Skin of body (tissue), 2 donors: ENCODE results near the gene HKDC1. TPM values are rescaled to one million over a fixed set of nuclear protein-coding genes. Genes with fewer than 3 reads are reported as not detected.
"Not testable (repeated sequence)": the region's sequence is repeated elsewhere in the genome, so short reads cannot be mapped to it uniquely, and the experiment has no call there.

Experiments used
- DNase-seq: peaks from one replicate; lab custom pipeline; 2025; lab: John Stamatoyannopoulos, UW
- total RNA-seq: library from RNA; depleted of rRNA; stranded (reverse); fragments of >200 nt; gene quantifications from one replicate; pipeline ENCODE4 v1.2.3, GENCODE V29; 2014

The HKDC1 gene, protein sequence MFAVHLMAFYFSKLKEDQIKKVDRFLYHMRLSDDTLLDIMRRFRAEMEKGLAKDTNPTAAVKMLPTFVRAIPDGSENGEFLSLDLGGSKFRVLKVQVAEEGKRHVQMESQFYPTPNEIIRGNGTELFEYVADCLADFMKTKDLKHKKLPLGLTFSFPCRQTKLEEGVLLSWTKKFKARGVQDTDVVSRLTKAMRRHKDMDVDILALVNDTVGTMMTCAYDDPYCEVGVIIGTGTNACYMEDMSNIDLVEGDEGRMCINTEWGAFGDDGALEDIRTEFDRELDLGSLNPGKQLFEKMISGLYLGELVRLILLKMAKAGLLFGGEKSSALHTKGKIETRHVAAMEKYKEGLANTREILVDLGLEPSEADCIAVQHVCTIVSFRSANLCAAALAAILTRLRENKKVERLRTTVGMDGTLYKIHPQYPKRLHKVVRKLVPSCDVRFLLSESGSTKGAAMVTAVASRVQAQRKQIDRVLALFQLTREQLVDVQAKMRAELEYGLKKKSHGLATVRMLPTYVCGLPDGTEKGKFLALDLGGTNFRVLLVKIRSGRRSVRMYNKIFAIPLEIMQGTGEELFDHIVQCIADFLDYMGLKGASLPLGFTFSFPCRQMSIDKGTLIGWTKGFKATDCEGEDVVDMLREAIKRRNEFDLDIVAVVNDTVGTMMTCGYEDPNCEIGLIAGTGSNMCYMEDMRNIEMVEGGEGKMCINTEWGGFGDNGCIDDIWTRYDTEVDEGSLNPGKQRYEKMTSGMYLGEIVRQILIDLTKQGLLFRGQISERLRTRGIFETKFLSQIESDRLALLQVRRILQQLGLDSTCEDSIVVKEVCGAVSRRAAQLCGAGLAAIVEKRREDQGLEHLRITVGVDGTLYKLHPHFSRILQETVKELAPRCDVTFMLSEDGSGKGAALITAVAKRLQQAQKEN
- 0.10 TPM for total RNA-seq

DNA sequence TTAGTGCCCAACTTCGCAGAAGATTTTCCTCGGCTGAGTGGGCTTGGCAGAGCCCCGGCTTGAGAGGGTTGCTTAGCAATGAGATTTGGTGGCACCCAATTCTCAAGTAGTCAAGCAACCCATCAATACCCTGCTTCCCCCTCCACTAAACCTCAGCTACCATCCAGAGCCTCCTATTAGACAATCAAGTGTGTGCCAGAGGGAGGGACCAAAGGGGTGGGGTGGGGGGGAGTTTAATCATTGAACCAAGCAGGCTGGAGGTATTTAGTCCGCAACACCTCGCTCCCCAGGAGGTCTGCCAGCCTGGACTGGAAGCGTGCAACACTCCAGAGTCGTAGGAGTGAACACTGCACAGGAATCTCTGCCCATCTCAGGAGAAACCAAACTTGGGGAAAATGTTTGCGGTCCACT lies at the start of gene HKDC1:
HKDC1 (plus strand) TSS at position 292 of the 411 bp plus-strand sequence; CDS start at position 396, 104 bp downstream.
- DNase-seq = no peak

DNA sequence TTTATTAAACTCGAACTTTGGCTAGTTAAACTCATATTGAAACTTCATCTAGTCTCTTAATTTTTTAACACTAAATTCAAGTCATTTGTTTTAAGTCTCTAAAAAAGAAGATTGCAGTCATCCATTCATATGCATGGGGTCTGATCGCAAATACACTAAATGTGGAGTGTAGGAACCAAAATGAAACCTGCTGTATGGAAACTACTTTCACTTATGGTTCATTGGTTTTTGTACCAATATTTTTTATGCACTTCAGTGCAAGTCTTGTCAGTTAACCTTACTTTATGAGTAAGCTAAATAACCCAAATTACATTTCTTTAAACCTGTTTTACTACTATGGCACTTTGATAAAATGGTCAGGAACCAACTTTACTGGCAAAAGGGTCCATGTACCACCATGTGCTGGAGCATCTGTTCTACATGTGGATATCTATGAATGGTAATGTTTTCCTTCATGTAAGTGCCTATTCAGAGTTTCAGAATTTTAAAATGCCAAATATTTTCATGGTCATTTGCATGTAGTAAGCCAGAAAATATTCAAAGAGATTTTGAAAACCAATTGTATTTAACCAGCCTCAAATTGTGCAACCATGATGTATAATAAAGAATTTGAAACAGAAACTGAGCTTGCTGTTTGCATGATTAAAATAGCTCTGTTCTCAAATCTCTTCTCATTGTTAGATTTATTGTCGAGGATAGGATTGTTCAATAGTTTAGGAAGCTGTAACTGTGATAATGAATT lies 47.7 kb upstream of the HKDC1 start:
- no peak for DNase-seq

DNA sequence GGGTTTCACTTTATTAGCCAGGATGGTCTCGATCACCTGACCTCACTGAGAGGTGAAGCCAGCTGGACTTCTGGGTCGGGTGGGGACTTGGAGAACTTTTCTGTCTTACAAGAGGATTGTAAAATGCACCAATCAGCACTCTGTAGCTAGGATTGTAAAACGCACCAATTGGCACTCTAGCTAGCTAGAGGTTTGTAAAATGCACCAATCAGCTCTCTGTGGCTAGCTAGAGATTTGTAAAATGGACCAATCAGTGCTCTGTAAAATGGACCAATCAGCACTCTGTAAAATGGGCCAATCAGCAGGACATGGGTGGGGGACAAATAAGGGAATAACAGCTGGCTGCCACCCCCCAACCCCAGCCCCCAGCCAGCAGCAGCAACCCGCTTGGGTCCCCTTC lies 44.8 kb upstream of the HKDC1 start:
- DNase-seq = not testable (repeated sequence)

DNA sequence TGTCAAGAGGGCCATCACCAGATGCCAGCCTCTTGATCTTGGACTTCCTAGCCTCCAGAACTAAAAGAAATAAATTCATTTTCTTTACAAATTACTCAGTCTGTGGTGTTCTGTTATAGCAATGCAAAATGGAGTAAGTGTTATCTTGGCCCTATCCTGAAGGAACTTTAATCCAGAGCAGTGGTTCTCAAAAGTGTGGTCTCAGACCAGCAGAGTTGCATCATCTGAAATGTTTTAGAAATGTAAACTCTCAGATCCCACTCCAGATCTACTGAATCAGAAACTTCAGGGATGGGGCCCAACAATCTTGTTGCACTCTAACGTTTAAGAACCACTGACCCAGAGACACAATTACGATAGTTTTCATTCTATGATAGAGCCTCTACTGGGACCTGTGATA lies 43.3 kb upstream of the HKDC1 start:
- DNase-seq = no peak

DNA sequence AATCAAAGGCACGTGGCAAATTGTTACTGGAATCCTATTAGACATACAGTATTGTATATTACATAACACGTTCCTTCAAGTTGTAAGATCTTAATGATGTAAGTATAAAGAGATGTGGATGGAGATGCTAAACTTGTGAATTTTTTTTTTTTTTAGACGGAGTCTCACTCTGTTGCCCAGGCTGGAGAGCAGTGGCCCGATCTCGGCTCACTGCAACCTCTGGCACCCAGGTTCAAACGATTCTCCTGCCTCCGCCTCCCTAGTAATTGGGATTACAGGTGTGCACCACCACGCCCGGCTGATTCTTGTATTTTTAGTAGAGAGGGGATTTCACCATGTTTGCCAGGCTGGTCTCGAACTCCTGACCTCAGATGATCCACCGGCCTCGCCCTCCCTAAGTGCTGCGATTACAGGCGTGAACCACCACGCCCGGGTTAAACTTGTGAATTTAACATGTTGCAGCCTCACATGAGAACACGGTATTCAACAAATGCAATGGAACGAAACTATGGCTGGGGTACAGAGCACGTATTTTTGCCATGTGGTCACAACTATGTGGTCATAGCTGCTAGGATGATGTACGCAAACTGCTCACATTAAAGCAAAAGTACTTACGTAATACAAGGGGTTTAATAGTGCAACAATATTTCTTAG lies 40.9 kb upstream of the HKDC1 start:
- no peak for DNase-seq

DNA sequence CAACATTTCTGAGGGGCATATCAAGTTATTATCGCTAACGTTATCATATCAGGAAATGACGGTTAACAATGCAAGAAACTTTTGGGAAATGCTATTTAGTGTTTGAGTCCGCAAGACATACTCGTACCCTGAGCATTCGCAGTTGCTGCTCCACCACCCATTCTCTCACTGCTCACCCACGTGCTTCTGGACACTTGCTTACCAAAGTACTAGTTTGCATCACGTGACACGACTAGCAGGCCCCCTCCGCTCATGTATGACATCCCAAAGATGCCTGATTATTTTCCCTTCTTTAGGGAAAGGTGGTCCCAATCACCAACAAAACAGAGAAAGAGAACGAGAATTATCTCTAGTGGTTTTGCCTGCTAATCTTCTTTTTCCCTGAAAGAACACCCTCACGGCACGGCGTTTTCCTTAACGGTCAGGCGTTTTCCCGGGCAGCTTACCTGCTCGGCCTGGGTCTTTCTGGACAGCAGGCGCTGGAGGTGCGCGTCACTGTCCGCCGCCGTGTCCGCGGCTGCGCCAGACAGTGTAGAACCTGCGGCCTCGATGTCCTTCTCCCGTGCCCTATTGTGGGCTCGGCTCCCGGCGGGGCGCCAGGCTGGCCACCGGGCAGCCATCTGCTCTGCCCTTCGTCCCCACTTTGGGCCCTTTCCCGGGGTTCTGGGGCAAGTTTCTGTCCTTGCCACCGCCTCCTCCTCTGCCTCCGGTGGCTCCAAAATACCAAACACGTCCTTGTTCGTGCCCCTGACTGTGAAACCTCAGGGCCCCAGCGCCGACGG lies 40.2 kb upstream of the HKDC1 start, which contains the start of gene SUPV3L1:
SUPV3L1 (plus strand) TSS at position 492 of the 782 bp plus-strand sequence; CDS start at position 550, 58 bp downstream.
- DNase-seq = peak; percentile 97

DNA sequence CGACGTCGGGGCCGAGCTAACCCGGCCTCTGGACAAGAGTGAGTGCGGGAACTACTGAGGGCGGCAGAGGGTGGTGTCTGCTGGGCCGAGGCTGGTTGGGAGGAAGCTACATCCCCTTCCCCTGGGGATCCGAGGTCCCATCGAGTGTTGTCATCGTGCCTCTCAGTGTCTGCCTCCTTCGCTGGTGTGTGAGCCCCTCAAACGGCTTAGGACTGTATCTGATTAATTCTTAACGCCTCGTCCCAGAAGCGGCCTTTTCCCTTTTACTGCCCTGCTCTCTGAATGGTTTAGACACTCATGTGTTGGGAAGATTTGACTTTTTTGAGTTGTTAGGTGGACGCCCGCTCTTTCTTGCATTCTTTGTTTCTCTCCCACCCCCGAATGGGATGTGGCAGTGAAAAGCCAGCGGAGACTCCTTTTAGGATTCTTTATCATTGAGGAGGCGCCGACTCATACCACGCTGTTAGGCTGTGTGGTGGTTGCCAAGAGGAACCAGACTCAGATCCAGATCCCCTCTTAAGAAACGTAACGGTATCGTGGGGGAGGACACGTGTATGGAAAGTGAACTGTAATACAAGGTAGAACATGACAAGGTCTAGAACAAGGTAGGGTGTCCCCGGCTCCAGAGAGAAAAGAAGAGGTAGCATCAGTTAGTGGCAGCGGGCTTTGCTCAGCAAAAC lies 39.5 kb upstream of the HKDC1 start:
- no peak for DNase-seq

DNA sequence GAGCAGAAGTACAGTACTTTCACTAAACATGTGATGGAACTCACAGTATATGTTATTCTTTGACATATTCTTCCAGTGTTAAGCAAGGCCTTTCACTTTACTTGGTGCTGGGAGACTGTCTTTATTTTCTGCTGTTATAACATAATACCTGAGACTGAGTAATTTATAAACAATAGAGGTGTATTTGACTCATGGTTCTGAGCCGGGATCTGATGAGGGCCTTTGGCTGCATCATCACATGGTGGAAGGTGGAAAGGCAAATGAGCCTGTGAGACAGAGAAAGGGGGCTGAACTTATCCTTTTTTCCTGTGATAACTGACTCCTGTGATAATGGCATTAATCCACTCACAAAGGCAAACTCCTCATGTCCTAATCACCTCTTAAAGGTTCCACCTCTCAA lies 38.7 kb upstream of the HKDC1 start:
- no peak for DNase-seq

DNA sequence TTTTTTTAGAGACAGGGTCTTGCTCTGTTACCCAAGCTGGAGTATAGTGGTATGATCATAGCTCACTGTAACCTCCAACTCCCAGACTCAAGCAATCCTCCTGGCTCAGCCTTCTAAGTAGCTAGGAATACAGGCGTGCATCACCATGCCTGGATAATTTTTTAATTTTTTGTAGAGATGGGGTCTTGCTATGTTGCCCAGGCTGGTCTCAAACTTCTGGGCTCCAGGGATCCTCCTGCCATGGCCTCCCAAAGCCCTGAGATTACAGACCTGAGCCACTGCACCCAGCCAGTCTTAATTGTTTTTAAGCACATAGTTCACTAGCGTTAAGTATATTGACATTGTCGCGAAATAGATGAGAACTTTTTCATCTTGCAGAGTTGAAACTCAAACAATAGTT lies 38.1 kb upstream of the HKDC1 start:
- no peak for DNase-seq

DNA sequence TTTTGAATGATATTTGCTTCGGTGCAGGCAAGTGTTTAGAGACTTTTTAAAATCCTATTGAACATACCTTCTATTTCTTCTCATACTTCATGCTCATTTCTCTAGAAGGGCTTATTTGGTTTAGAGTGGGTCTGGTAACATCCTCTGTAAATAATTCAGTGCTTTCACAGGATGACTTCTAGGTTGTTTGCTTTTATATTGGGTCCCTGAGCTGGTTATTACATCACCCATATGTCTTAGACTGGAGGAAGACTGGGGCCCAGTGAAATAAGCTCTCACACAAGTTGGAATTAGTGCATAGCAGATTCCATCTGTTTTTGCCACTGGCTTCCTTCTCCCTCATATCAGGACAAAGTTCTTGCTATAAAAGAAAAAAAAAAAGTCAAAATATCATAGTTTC lies 33.6 kb upstream of the HKDC1 start:
- DNase-seq = no peak

DNA sequence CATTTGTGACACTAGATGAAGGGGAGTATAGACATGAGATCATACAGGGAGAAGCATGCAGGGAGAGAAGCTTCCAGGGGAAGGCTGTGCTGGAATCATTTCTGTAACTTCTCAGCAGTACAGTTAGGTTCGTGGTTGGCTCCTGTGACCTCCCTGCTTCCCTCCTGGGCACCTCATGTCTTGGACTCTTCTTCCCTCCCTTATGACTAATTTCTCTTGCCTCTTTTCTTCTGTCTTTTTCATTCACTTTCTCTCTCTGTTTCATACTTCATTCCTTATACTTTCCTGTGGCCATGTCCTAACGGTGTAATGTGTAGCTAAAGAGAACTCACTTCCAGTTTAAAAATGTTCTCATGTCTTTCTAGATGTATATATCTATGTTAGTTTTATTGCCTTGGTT lies 19.1 kb upstream of the HKDC1 start:
- DNase-seq = no peak

DNA sequence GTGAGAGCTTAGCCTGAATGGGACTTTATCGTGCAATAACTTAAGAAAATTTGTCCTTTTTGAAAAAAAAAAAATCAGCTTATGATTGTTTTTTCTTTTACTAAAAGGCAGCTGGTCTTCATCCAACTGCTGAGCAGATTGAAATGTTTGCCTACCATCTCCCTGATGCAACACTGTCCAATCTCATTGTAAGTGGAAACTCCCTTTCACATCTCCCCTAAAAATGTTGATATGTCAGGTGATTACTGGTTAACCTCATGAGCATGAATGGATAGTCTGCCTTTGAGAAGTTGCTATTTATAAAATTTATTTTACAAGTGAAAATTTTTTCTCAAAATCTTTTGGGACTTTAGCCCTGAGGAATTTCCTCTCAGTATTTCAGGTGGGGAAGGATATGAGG lies 17.8 kb upstream of the HKDC1 start:
- DNase-seq = no peak

DNA sequence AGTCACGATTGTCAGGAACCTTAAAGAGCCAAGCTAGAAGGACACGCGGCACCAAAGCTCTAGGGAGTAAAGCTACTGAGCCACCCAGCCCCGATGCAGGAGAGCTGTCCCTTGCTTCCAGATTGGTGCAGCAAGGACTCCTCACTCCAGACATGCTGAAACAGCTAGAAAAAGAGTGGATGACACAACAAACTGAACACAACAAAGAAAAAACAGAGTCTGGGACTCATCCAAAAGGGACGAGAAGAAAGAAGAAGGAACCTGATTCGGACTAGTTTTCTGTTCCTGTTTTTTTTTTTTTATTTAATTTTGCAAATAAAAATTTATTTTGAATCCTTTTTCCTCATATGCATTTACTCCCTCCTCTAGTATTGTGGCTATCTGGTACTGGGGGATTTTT lies 11.4 kb upstream of the HKDC1 start:
- no peak for DNase-seq

DNA sequence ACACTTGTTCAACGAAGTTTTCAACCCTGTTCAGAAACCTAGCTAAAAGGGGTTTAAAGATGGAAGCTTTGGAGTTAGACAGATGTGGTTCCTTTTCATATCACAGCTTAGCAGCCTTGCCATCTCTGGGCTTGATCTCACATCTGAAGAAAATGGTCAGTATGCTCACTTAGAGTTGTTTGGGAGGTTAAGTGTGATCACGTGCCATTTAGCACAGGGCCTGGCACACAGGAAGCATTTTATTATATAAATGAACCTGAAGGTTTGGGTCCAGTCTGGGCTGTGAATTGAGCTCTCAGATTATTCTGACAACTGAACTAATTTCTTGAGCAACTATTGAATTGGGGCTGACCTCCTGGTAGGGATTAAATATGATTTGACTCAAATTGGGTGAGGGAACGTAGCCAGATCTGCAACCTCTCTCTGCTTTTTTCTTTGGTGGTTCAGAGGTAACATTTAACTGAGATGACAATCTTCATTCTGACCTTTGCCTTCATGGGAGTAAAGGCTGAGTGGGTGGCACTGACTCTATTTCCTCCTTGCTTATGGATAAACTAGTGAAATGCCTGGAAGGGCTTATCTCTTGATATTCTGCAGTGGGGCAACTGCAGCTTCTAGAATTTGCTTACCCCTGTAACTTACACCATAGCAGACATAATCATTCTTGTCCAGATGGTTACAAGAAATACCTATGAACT lies 10.2 kb upstream of the HKDC1 start:
- no peak for DNase-seq

DNA sequence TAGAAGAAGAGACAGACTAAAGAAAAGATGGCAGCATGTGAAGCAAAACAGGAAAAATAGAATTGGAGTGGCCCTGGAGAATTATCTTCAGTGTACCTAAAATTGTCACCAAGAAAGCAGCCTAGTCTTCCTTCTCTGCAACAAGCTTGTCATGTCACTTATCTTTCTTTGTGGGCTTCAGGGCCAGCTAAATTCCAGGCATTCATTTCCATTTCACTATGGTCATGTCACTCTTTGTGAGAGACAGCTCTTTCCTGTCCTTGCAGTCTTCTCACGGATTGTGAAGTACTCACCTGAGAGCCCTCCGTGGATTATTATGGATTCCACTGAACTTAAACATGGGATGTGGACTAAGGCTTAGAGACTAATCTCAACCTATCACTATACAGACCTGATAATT lies 9.0 kb upstream of the HKDC1 start:
- DNase-seq = no peak

DNA sequence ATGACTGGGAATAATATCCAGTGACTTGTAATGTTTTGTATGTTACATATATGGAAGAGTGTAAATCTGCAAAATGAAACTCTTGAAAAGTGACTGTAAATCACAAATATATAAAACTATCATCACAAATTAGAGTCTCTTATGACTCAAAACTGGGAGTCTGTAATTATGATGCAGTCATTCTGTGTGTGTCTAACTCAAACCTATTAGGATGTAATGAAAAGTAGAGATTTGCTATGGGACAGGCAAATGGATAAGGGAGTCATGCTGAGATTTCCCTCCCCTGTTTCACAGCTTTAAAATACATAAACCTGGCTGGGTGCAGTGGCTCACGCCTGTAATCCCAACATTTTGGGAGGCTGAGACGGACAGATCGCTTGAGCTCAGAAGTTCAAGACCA lies 8.6 kb upstream of the HKDC1 start:
- DNase-seq = no peak

DNA sequence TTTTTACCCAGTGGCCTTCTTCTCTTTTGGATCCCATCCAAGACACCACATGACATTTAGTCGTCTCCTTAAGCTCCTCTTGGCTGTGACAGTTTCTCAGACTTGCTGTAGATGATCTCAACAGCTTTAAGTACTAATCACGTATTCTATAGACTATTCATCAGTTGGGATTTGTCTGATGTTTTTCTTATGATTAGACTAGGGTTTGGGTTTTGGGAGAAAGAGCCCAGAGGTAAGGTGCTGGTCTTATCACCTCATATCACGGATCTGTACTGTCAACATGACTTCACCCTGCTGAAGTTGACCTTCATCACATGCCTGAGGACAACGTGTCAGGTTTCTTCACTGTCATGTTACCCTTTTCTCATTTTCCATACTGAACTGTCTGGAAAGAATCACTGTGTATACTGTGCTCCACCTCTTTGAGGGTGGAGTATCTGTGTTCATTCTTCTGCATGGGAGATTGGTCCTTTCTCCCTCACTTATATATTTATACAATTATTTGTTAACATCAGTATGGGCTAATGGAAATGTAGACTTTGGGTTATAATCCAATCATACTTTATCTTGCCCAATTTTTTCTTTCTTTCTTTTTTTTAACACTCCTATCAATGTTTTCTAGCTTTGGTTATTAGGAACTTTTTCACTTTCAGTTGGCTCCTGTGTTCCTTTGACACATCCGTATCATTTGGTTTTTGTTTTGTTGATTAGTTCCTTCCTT lies 6.4 kb upstream of the HKDC1 start:
- DNase-seq = no peak

DNA sequence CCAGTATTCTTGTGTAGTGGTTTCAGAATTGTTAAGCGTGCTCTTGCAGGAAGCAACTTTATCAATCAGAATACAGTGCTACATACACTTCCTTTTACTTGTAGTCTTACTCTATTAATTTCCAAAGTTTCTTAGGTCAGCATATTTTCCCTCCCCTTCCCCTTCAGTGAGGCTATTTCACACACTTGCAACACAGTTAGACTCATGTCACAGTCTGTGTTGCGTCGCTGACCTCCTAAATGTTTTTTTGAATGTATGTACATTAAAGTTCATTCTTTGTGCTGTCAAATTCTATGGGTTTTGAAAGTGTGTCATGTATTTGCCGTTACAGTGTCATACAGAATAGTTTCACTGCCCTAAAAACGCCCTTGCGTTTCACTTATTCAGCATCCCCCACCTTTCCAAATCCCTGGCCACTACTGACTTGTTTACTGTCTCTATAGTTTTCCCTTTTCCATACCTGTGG lies 5.4 kb upstream of the HKDC1 start:
- DNase-seq = no peak
